GM13976 (cell line): Measurements from ENCODE around the gene TMEM135.

Experiments
- DNase-seq: peaks from one replicate; pipeline ENCODE4 v3.0.0; 2012; ENCODE audit warnings: low spot score
- CTCF ChIP-seq: IDR thresholded peaks from 2 replicates; pipeline ENCODE4 v1.5.1; 2012; ENCODE audit warnings: borderline replicate concordance, mild to moderate bottlenecking; ENCODE audit not compliant: insufficient read depth; ENCODE audit errors: extremely low read depth, missing control alignments, control extremely low read depth
- in situ Hi-C: fragments of 300-500 bp; cut with MboI; formaldehyde crosslinking; loops from one replicate; pipeline ENCODE4 v1.12.0; 2022; ENCODE audit warnings: low sequenced_read_pairs, mixed read lengths, inconsistent platforms; ENCODE audit not compliant: unreplicated experiment

TMEM135 gene

GRCh38 chr11:87254562-87254961, 216.8 kb downstream of the TMEM135 start:
- in situ Hi-C loops, result no loop called here
- no peak for TF ChIP-seq CTCF
- DNase-seq, result no peak

- in situ Hi-C loops, result no loop called here
- no peak for TF ChIP-seq CTCF
- DNase-seq, result no peak
Measured at GRCh38 chr11:87255589-87255988, 217.9 kb downstream of the TMEM135 start.

- in situ Hi-C loops, result no loop called here
- DNase-seq, result no peak
- no peak for TF ChIP-seq CTCF
Measured at GRCh38 chr11:87256694-87257340, 219.1 kb downstream of the TMEM135 start.

GRCh38 chr11:87258171-87258833, 220.6 kb downstream of the TMEM135 start:
- DNase-seq, result no peak
- TF ChIP-seq CTCF, result no peak
- in situ Hi-C loops, result no loop called here

GRCh38 chr11:87259736-87260135, 222.0 kb downstream of the TMEM135 start:
- in situ Hi-C loops, result no loop called here
- no peak for TF ChIP-seq CTCF
- DNase-seq, result no peak

GRCh38 chr11:87260811-87261210, 223.1 kb downstream of the TMEM135 start:
- in situ Hi-C loops, result no loop called here
- TF ChIP-seq CTCF, result no peak
- no peak for DNase-seq
